K562 (cell line): ENCODE results near the gene EFHB. TPM values are rescaled to one million over a fixed set of nuclear protein-coding genes. Genes with fewer than 3 reads are reported as not detected.

Experiments
- ATAC-seq: fragments of 200-7000 bp; cut with Tn5 transposase; 3 replicates; pipeline ENCODE4 v1.9.1; 2020; ENCODE audit warnings: moderate library complexity
- BruUV-seq: library from RNA; stranded (reverse); fragments of 400-500 nt; replicated peaks from 2 replicates; lab custom pipeline; 2021; lab: Mats Ljungman, UMichigan
- CTCF ChIA-PET: fragments of 300-600 bp; formaldehyde crosslinking; extraction: SDS; loops from one replicate; lab custom pipeline; 2021; ENCODE audit warnings: low intra/inter-chr PET ratio; lab: Yijun Ruan, JAX
- POLR2A ChIA-PET: fragments of 300-600, 350-650 bp; sonication (Branson Sonifier 250); formaldehyde crosslinking; extraction: SDS; loops from one replicate; lab custom pipeline; 2021; ENCODE audit warnings: antibody characterized with exemption, inconsistent platforms; lab: Yijun Ruan, JAX
- DNase-seq, 4 experiments: peaks; one replicate each; pipeline versions ENCODE4 v3.0.0 to v3.0.0-alpha.2; 2011 to 2018; ENCODE audit warnings: low spot score in 3 of 4, mixed read lengths in 3 of 4; ENCODE audit errors: extremely low read depth in 1 of 4
- FAIRE-seq: peaks from 2 replicates; lab custom pipeline; 2011; peaks lifted over from hg19 to GRCh38; lab: Jason Lieb, UNC
- H2AFZ ChIP-seq: 2 replicates; pipeline ENCODE4 v1.6.0; 2011; ENCODE audit warnings: low read depth, low read length, control low read depth, inconsistent platforms
- H3K27ac ChIP-seq: fragments of 200-600 bp; 3 replicates; pipeline ENCODE4 v1.8.0; 2011; ENCODE audit warnings: low read depth, mild to moderate bottlenecking, control low read depth, inconsistent platforms, low read length, moderate library complexity, mixed read lengths; ENCODE audit errors: extremely low read depth
- H3K27me3 ChIP-seq, 2 experiments: fragments of 300-600 bp in 1 of 2; 2 replicates in 1 of 2; 3 replicates in 1 of 2; pipeline versions ENCODE4 v1.6.0 to v1.8.0; 2011; ENCODE audit warnings: inconsistent platforms in 2 of 2, low read length in 2 of 2, mild to moderate bottlenecking in 1 of 2, mixed read lengths in 1 of 2, moderate library complexity in 1 of 2; ENCODE audit not compliant: control insufficient read depth in 2 of 2, insufficient read depth in 2 of 2
- H3K36me3 ChIP-seq: fragments of 300-600 bp; 3 replicates; pipeline ENCODE4 v1.8.0; 2011; ENCODE audit warnings: mild to moderate bottlenecking, low read length, inconsistent platforms; ENCODE audit not compliant: control insufficient read depth, insufficient read depth
- H3K4me1 ChIP-seq, 2 experiments: fragments of 200-600 bp in 1 of 2; replicated peaks in 1 of 2; 2 replicates in 1 of 2; 3 replicates in 1 of 2; pipeline versions ENCODE4 v1.5.1 to v1.8.0; 2011; ENCODE audit warnings: inconsistent platforms in 2 of 2, low read length in 2 of 2, mild to moderate bottlenecking in 1 of 2, mixed read lengths in 1 of 2, moderate library complexity in 1 of 2; ENCODE audit not compliant: control insufficient read depth in 2 of 2, insufficient read depth in 2 of 2
- H3K4me2 ChIP-seq: 2 replicates; pipeline ENCODE4 v1.6.1; 2011; ENCODE audit warnings: low read length, control low read depth, inconsistent platforms, mixed read lengths; ENCODE audit not compliant: insufficient read depth
- H3K4me3 ChIP-seq: fragments of 200-600 bp; sonication (generic), shearing (Covaris generic); 2 replicates; pipeline ENCODE4 v1.5.1; 2016; ENCODE audit warnings: control low read depth, inconsistent platforms
- H3K79me2 ChIP-seq: fragments of 200-600 bp; 3 replicates; pipeline ENCODE4 v1.8.0; 2011; ENCODE audit warnings: low read length, inconsistent platforms; ENCODE audit not compliant: control insufficient read depth, insufficient read depth
- H3K9ac ChIP-seq, 2 experiments: 2 replicates each; pipeline versions ENCODE4 v1.6.0 to v1.6.1; 2011; ENCODE audit warnings: low read depth in 2 of 2, low read length in 2 of 2, control low read depth in 1 of 2, inconsistent platforms in 1 of 2, mild to moderate bottlenecking in 1 of 2, mixed read lengths in 1 of 2; ENCODE audit not compliant: insufficient read depth in 1 of 2
- H3K9me1 ChIP-seq: one replicate; pipeline ENCODE4 v1.6.0; 2011; ENCODE audit warnings: inconsistent platforms, mild to moderate bottlenecking, low read length, moderate library complexity; ENCODE audit not compliant: control insufficient read depth, insufficient read depth
- H3K9me3 ChIP-seq: replicated peaks from 2 replicates; pipeline ENCODE4 v1.5.1; 2011; ENCODE audit warnings: low read depth, low read length, inconsistent platforms; ENCODE audit not compliant: control insufficient read depth, insufficient read depth
- H4K20me1 ChIP-seq: replicated peaks from 2 replicates; pipeline ENCODE4 v1.6.1; 2011; ENCODE audit warnings: low read length, inconsistent platforms, mixed read lengths; ENCODE audit not compliant: control insufficient read depth, insufficient read depth
- CEBPB ChIP-seq: fragments of 450-650 bp; IDR thresholded peaks from 2 replicates; pipeline ENCODE4 v1.6.1; 2016; ENCODE audit warnings: missing genetic modification characterization, missing compliant biosample characterization
- CEBPG ChIP-seq, 3 experiments: fragments of 200-800 bp in 1 of 3; sonication (Bioruptor generic) in 1 of 3; sonication (generic) in 1 of 3; formaldehyde crosslinking in 1 of 3; IDR thresholded peaks in 2 of 3; conservative IDR thresholded peaks in 1 of 3; 2 replicates each; pipeline versions ENCODE4 v1.6.1 to v1.8.0; 2016 to 2022; ENCODE audit warnings: missing compliant biosample characterization in 2 of 3, missing genetic modification characterization in 2 of 3, mild to moderate bottlenecking in 1 of 3, missing genetic modification reagents in 1 of 3
- NCOA2 ChIP-seq, 2 experiments: fragments of 450-650 bp; IDR thresholded peaks; 2 replicates each; pipeline ENCODE4 v1.6.1; 2018; ENCODE audit warnings: mild to moderate bottlenecking in 2 of 2, moderate library complexity in 1 of 2; ENCODE audit not compliant: partially characterized antibody in 2 of 2
- RBM22 ChIP-seq: fragments of 200-400 bp; formaldehyde crosslinking; IDR thresholded peaks from 2 replicates; pipeline ENCODE4 v1.6.1; 2018; ENCODE audit warnings: low read length, low read depth; ENCODE audit not compliant: poor library complexity, severe bottlenecking
- TFE3 ChIP-seq: fragments of 450-650 bp; formaldehyde crosslinking; IDR thresholded peaks from 2 replicates; pipeline ENCODE4 v1.4.0; 2020; ENCODE audit warnings: mild to moderate bottlenecking, mixed read lengths
- WGBS: fragments of 100-300 bp; shearing (Covaris generic); methylation state at CpG from one replicate; pipeline ENCODE4 v1.1.6; 2016; ENCODE audit warnings: low coverage, mixed read lengths; ENCODE audit not compliant: insufficient coverage; ENCODE audit errors: missing lambda C conversion rate; 5-methylcytosine and 5-hydroxymethylcytosine counted together
- in situ Hi-C: fragments of 300-500 bp; cut with MboI; formaldehyde crosslinking; loops from 4 replicates; pipeline ENCODE4 v1.15.0; 2018; ENCODE audit warnings: inconsistent platforms, mixed read lengths
- intact Hi-C: fragments of 100-400 bp; cut with micrococcal nuclease; formaldehyde crosslinking; loops from 2 replicates; pipeline ENCODE4 v1.14.2; 2022
- polyA plus RNA-seq, 8 experiments: library from polyadenylated mRNA; depleted of rRNA in 4 of 8; stranded (reverse) in 5 of 8; unstranded in 3 of 8; fragments of >200 nt; fragmentation: Nextera tagmentation in 2 of 8; fragmentation: Illumina TruSeq in 1 of 8; extraction: Ambion mirVana in 2 of 8; extraction: Trizol in 1 of 8; gene quantifications; 2 replicates each; pipeline versions ENCODE4 v1.2.1 to v1.2.3, GENCODE V29; 2011 to 2014; ENCODE audit warnings: inconsistent platforms in 1 of 8, missing spikeins in 1 of 8
- total RNA-seq, 7 experiments: library from RNA; depleted of rRNA in 6 of 7; stranded (reverse); fragments of >200 nt in 6 of 7; fragmentation: Illumina TruSeq in 2 of 7; extraction: Trizol in 2 of 7; gene quantifications; 2 replicates each; pipeline versions ENCODE4 v1.2.1 to v1.2.3, GENCODE V29; 2011 to 2021; ENCODE audit warnings: low replicate concordance in 1 of 7
- TF ChIP-seq, protein P1 (sequence below), 2 experiments: fragments of 450-650 bp in 1 of 2; sonication (generic) in 1 of 2; formaldehyde crosslinking in 1 of 2; IDR thresholded peaks in 1 of 2; conservative IDR thresholded peaks in 1 of 2; 2 replicates each; pipeline versions ENCODE4 v1.6.1 to v1.8.1; 2016 to 2023; ENCODE audit warnings: mild to moderate bottlenecking in 2 of 2, moderate library complexity in 2 of 2, inconsistent platforms in 1 of 2, missing genetic modification reagents in 1 of 2

The EFHB gene
- total and polyA plus RNA-seq, 9 of the 15 experiments (the other 6 are each of a cell fraction or from before 2014, with no cell fraction given): 1.5 to 4.0 (median 1.8) TPM

DNA sequence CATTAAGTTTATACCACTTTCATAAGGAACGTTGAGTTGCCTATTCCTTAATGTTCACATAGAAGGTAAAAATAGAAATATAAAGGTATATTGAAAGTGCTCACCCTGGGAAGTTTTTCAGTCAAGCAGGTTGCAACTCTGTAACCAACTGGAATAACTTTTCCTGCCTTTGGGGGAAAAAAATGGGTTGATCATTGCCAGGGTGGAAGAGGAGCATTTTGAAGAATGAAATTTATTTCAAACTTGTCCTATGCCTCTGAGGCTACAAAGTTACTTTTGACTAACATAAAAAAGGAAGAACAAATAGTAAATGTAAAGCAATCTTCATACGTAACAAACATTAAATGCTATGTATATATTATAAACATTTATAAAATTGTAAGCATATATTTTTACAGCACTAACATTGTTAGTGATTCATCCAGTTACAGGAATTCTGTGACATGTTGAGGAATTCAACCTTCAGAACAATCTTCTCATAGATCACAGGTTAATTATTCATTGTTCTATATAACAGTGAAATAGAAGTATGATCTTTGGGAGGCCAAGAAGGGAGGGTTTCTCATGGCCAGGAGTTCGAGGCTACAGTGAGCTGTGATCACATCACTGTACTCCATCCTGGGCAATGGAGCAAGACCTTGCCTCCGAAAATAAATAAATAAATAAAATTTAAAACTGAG is 13.5 kb downstream of the EFHB start (continued):
- TF ChIP-seq TFE3 (CRISPR knock-in tag) (no peak), NCOA2 (IDR thresholded peaks at IDR 0.05; ENCODE audit: partially characterized antibody in 2 of 2) (no peak)

DNA sequence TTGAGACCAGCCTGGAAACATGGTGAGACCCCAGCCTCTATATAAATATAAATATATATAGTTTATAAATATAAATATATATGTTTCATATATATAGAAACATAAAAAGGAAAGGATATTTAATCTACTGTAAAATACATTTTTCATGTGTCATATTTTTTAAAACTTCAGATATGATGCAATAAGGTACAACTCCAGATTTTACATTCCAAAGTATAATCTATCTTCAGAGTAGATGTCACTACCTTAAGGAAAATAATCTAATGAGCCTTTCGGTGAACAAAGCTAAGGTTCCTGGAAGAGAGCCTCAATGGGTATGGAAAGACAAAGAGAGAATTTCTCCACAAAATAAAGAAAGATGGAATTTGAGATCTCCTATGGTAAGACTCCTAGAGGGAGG is 16.9 kb downstream of the EFHB start:
- Histone ChIP-seq H3K36me3 (no peaks in the 10 kb centered on the region), H3K9ac (no peak overlapping the region), H3K4me2 (no peak overlapping the region), H4K20me1 (no peaks in the 10 kb centered on the region), H3K4me1 (no peaks in the 10 kb centered on the region), H3K27me3 (no peaks in the 10 kb centered on the region), H3K9me1 (no peaks in the 10 kb centered on the region), H3K4me3 (no peak overlapping the region), H3K79me2 (no peaks in the 10 kb centered on the region), H2AFZ (no peak overlapping the region), H3K27ac (no peak overlapping the region), H3K9me3 (peaks cover 5% of the 10 kb centered on the region; the same call in 1 of the 2 replicates)
- no TSS peak for BruUV-seq
- ATAC-seq: no peak
- ChIA-PET CTCF (no interaction called here), POLR2A (no interaction called here)
- no peak for DNase-seq
- no peak for FAIRE-seq
- TF ChIP-seq CEBPG (CRISPR knock-in tag; IDR thresholded peaks at IDR 0.05) (no peak), CEBPG (tag; conservative IDR thresholded peaks at IDR 0.05 in 1 of 2, IDR thresholded peaks at IDR 0.05 in 1 of 2) (peak; percentile 76 to 81), RBM22 (no peak), CEBPB (tag) (peak; percentile 56)
- TF ChIP-seq, protein P1, sequence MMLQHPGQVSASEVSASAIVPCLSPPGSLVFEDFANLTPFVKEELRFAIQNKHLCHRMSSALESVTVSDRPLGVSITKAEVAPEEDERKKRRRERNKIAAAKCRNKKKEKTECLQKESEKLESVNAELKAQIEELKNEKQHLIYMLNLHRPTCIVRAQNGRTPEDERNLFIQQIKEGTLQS (IDR thresholded peaks at IDR 0.05): peak; percentile 60
- TF ChIP-seq, protein P1 (CRISPR knock-in tag; conservative IDR thresholded peaks at IDR 0.05): no peak
- intact Hi-C loops: no loop called here
- 24% methylated on average over 1 of the region's 1 CpG for WGBS
- in situ Hi-C loops: no loop called here
